Measurements from ENCODE around the gene YLPM1. TPM values are rescaled to one million over a fixed set of nuclear protein-coding genes. Genes with fewer than 3 reads are reported as not detected.

Gene YLPM1
- total RNA-seq, 4 donors from 2014 or later: 28.9 to 73.1 (median 47.3) TPM

GRCh38 chr14:74866708-74867389 is 103.7 kb downstream of the YLPM1 start:
- DNase-seq (ENCODE audit: low spot score) (no peak), ATAC-seq (ENCODE audit: low FRiP score) (no peak)
- TF ChIP-seq CTCF (IDR thresholded peaks at IDR 0.05): no peak

- DNase-seq (ENCODE audit: low spot score) (no peak), ATAC-seq (ENCODE audit: low FRiP score) (no peak)
- no peak for TF ChIP-seq CTCF (IDR thresholded peaks at IDR 0.05)
Measured at GRCh38 chr14:74867673-74868072, 104.6 kb downstream of the YLPM1 start.

GRCh38 chr14:74868739-74869138 is 105.6 kb downstream of the YLPM1 start:
- DNase-seq (ENCODE audit: low spot score): no peak
- TF ChIP-seq CTCF (IDR thresholded peaks at IDR 0.05): no peak
- no peak for ATAC-seq (ENCODE audit: low FRiP score)

- no peak for ATAC-seq (ENCODE audit: low FRiP score)
- no peak for DNase-seq (ENCODE audit: low spot score)
- no peak for TF ChIP-seq CTCF (IDR thresholded peaks at IDR 0.05)
Measured at GRCh38 chr14:74871819-74872218, 108.7 kb downstream of the YLPM1 start.

GRCh38 chr14:74875204-74875603 is 112.1 kb downstream of the YLPM1 start:
- TF ChIP-seq CTCF (IDR thresholded peaks at IDR 0.05): no peak
- no peak for DNase-seq (ENCODE audit: low spot score)
- ATAC-seq (ENCODE audit: low FRiP score): no peak

GRCh38 chr14:74875941-74876913 is 113.1 kb downstream of the YLPM1 start, which contains the start of gene PROX2:
Gene PROX2 (minus strand): TSS chr14:74876145. CDS start chr14:74863834, 12,311 bp downstream.
- TF ChIP-seq CTCF (IDR thresholded peaks at IDR 0.05): no peak
- no peak for DNase-seq (ENCODE audit: low spot score)
- no peak for ATAC-seq (ENCODE audit: low FRiP score)

All from omental fat pad (tissue), 4 donors.